ENCODE measurements around the gene MRPS27.

GRCh38 chr5:72212171-72212570 lies 107.9 kb downstream of the MRPS27 start:
- TF ChIP-seq EP300 (IDR thresholded peaks at IDR 0.05; ENCODE audit: borderline replicate concordance) (no peak), YY1 (IDR thresholded peaks at IDR 0.05; ENCODE audit: low read depth) (no peak)

All from Ishikawa (cell line).